ENCODE measurements around the gene OR5K2. TPM values are rescaled to one million over a fixed set of nuclear protein-coding genes. Genes with fewer than 3 reads are reported as not detected.

Gene OR5K2
- polyA plus RNA-seq, 1 donor from 2014 or later: not detected

DNA sequence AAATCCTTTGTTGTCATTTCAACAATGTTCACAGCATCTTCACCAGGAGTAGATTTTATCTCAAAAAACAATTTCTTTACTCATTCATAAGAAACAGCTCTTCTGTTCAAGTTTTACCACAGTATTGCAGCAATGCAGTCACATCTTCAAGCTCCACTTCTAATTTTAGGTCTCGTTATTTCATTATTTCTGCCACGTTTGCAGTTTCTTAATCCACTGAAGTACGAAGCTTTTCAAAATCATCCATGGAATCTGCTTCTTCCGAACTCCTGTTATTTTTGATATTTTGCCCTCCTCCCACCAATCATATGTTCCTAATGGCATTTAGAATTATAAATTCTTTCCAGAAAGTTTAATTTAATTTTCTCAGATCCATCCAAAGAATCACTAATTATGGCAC is 47.1 kb upstream of the OR5K2 start:
- TF ChIP-seq SMC3 (conservative IDR thresholded peaks at IDR 0.05; ENCODE audit: poor library complexity) (no peak), EP300 (conservative IDR thresholded peaks at IDR 0.05; ENCODE audit: poor library complexity, severe bottlenecking) (no peak), MXI1 (conservative IDR thresholded peaks at IDR 0.05; ENCODE audit: poor library complexity, severe bottlenecking) (no peak), TAF1 (IDR thresholded peaks at IDR 0.05; ENCODE audit: low read depth) (no peak), EZH2 (IDR thresholded peaks at IDR 0.05; ENCODE audit: borderline replicate concordance, insufficient read depth, low read length, poor library complexity, severe bottlenecking) (no peak), POLR2AphosphoS5 (IDR thresholded peaks at IDR 0.05) (no peak), RAD21 (conservative IDR thresholded peaks at IDR 0.05) (no peak)
- TF ChIP-seq, protein P1, sequence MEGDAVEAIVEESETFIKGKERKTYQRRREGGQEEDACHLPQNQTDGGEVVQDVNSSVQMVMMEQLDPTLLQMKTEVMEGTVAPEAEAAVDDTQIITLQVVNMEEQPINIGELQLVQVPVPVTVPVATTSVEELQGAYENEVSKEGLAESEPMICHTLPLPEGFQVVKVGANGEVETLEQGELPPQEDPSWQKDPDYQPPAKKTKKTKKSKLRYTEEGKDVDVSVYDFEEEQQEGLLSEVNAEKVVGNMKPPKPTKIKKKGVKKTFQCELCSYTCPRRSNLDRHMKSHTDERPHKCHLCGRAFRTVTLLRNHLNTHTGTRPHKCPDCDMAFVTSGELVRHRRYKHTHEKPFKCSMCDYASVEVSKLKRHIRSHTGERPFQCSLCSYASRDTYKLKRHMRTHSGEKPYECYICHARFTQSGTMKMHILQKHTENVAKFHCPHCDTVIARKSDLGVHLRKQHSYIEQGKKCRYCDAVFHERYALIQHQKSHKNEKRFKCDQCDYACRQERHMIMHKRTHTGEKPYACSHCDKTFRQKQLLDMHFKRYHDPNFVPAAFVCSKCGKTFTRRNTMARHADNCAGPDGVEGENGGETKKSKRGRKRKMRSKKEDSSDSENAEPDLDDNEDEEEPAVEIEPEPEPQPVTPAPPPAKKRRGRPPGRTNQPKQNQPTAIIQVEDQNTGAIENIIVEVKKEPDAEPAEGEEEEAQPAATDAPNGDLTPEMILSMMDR (IDR thresholded peaks at IDR 0.05; ENCODE audit: poor library complexity, severe bottlenecking): no peak
- TF ChIP-seq, protein P2, sequence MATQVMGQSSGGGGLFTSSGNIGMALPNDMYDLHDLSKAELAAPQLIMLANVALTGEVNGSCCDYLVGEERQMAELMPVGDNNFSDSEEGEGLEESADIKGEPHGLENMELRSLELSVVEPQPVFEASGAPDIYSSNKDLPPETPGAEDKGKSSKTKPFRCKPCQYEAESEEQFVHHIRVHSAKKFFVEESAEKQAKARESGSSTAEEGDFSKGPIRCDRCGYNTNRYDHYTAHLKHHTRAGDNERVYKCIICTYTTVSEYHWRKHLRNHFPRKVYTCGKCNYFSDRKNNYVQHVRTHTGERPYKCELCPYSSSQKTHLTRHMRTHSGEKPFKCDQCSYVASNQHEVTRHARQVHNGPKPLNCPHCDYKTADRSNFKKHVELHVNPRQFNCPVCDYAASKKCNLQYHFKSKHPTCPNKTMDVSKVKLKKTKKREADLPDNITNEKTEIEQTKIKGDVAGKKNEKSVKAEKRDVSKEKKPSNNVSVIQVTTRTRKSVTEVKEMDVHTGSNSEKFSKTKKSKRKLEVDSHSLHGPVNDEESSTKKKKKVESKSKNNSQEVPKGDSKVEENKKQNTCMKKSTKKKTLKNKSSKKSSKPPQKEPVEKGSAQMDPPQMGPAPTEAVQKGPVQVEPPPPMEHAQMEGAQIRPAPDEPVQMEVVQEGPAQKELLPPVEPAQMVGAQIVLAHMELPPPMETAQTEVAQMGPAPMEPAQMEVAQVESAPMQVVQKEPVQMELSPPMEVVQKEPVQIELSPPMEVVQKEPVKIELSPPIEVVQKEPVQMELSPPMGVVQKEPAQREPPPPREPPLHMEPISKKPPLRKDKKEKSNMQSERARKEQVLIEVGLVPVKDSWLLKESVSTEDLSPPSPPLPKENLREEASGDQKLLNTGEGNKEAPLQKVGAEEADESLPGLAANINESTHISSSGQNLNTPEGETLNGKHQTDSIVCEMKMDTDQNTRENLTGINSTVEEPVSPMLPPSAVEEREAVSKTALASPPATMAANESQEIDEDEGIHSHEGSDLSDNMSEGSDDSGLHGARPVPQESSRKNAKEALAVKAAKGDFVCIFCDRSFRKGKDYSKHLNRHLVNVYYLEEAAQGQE (IDR thresholded peaks at IDR 0.05; ENCODE audit: borderline replicate concordance): no peak
- H3K9me3 ChIP-seq (ENCODE audit: low read length): no peaks in the 10 kb centered on the region
- H3F3A ChIP-seq (ENCODE audit: insufficient read depth, low read length, poor library complexity, severe bottlenecking): no peaks in the 10 kb centered on the region
- H3K4me3 ChIP-seq (ENCODE audit: low read length): no peak overlapping the region
- no peaks in the 10 kb centered on the region for H3K79me2 ChIP-seq (replicated peaks; ENCODE audit: insufficient read depth, low read length)
- no peak overlapping the region for H3K4me2 ChIP-seq (ENCODE audit: low read length)
- no peaks in the 10 kb centered on the region for H4K20me1 ChIP-seq (ENCODE audit: insufficient read depth)
- H3K9me2 ChIP-seq (ENCODE audit: insufficient read depth, low read length): no peaks in the 10 kb centered on the region
- H3K36me3 ChIP-seq (ENCODE audit: insufficient read depth, low read length): no peaks in the 10 kb centered on the region
- H2AFZ ChIP-seq (ENCODE audit: low read depth, low read length): no peak overlapping the region
- no peak overlapping the region for H3K27ac ChIP-seq (ENCODE audit: low read length)
- no peaks in the 10 kb centered on the region for H3K27me3 ChIP-seq (ENCODE audit: insufficient read depth, low read depth, low read length)
- H3K9ac ChIP-seq (ENCODE audit: low read length): no peak overlapping the region

DNA sequence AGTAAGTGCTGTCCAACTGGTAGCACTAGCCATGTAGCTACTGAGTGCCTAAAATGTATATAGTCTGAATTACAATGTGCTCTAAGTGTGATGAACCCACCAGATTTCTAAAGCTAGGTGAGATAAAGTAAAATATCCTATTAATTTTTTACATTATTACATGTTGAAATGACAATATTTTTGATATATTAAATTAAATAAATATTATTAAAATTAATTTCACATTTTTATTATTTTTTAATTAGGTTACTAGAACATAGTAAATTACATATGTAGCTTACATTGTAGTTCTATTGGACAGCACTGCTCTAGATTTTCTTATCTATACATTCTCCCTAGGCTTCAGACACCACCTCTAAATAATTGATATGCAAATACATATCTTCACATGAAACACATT is 43.7 kb upstream of the OR5K2 start:
- H3K27ac ChIP-seq (ENCODE audit: low read length): no peak overlapping the region
- no peaks in the 10 kb centered on the region for H3F3A ChIP-seq (ENCODE audit: insufficient read depth, low read length, poor library complexity, severe bottlenecking)
- TF ChIP-seq EP300 (conservative IDR thresholded peaks at IDR 0.05; ENCODE audit: poor library complexity, severe bottlenecking) (no peak), RAD21 (conservative IDR thresholded peaks at IDR 0.05) (no peak), MXI1 (conservative IDR thresholded peaks at IDR 0.05; ENCODE audit: poor library complexity, severe bottlenecking) (no peak), EZH2 (IDR thresholded peaks at IDR 0.05; ENCODE audit: borderline replicate concordance, insufficient read depth, low read length, poor library complexity, severe bottlenecking) (no peak), TAF1 (IDR thresholded peaks at IDR 0.05; ENCODE audit: low read depth) (no peak)
- TF ChIP-seq, protein P1 (IDR thresholded peaks at IDR 0.05; ENCODE audit: poor library complexity, severe bottlenecking): no peak
- peaks cover 3% of the 10 kb centered on the region for H3K9me3 ChIP-seq (ENCODE audit: low read length)
- no peak overlapping the region for H3K4me3 ChIP-seq (ENCODE audit: low read length)
- H3K79me2 ChIP-seq (replicated peaks; ENCODE audit: insufficient read depth, low read length): no peaks in the 10 kb centered on the region
- no peaks in the 10 kb centered on the region for H4K20me1 ChIP-seq (ENCODE audit: insufficient read depth)
- no peak overlapping the region for H3K9ac ChIP-seq (ENCODE audit: low read length)
- no peaks in the 10 kb centered on the region for H3K36me3 ChIP-seq (ENCODE audit: insufficient read depth, low read length)
- H3K4me2 ChIP-seq (ENCODE audit: low read length): no peak overlapping the region
- no peak overlapping the region for H2AFZ ChIP-seq (ENCODE audit: low read depth, low read length)
- H3K9me2 ChIP-seq (ENCODE audit: insufficient read depth, low read length): no peaks in the 10 kb centered on the region
- H3K27me3 ChIP-seq (ENCODE audit: insufficient read depth, low read depth, low read length): no peaks in the 10 kb centered on the region
